GM23248 (cell line): ENCODE measurements around the gene HSD17B12. TPM values are rescaled to one million over a fixed set of nuclear protein-coding genes. Genes with fewer than 3 reads are reported as not detected.

Experiments used
- DNase-seq: peaks from one replicate; pipeline ENCODE4 v3.0.0-alpha.2; 2015
- H2AFZ ChIP-seq: fragments of 200-600 bp; sonication (generic); 2 replicates; pipeline ENCODE4 v1.6.1; 2016; ENCODE audit warnings: antibody characterized with exemption
- H3F3A ChIP-seq: fragments of 200-600 bp; sonication (generic); 2 replicates; pipeline ENCODE4 v1.6.1; 2016; ENCODE audit warnings: mild to moderate bottlenecking, antibody characterized with exemption, mixed run types; ENCODE audit not compliant: insufficient read depth
- H3K27ac ChIP-seq: fragments of 200-600 bp; sonication (generic); 2 replicates; pipeline ENCODE4 v1.5.1; 2016; ENCODE audit warnings: mild to moderate bottlenecking
- H3K27me3 ChIP-seq: fragments of 200-600 bp; sonication (generic); replicated peaks from 2 replicates; pipeline ENCODE4 v1.6.1; 2016; ENCODE audit warnings: mild to moderate bottlenecking; ENCODE audit not compliant: insufficient read depth
- H3K36me3 ChIP-seq: fragments of 200-600 bp; sonication (generic); 2 replicates; pipeline ENCODE4 v1.6.1; 2016; ENCODE audit warnings: low read depth, mild to moderate bottlenecking
- H3K4me1 ChIP-seq: fragments of 200-600 bp; sonication (generic); 2 replicates; pipeline ENCODE4 v1.6.1; 2016; ENCODE audit warnings: mild to moderate bottlenecking; ENCODE audit not compliant: insufficient read depth
- H3K4me2 ChIP-seq: fragments of 200-600 bp; sonication (generic); one replicate; pipeline ENCODE4 v1.6.1; 2016; ENCODE audit warnings: mild to moderate bottlenecking; ENCODE audit not compliant: unreplicated experiment
- H3K4me3 ChIP-seq: fragments of 200-600 bp; sonication (generic); 2 replicates; pipeline ENCODE4 v1.5.1; 2016; ENCODE audit warnings: mild to moderate bottlenecking
- H3K79me2 ChIP-seq: fragments of 200-600 bp; sonication (generic); 2 replicates; pipeline ENCODE4 v1.6.1; 2016; ENCODE audit warnings: mild to moderate bottlenecking; ENCODE audit not compliant: insufficient read depth
- H3K9ac ChIP-seq: fragments of 200-600 bp; sonication (generic); 2 replicates; pipeline ENCODE4 v1.6.1; 2016; ENCODE audit warnings: mild to moderate bottlenecking
- H3K9me2 ChIP-seq: fragments of 200-600 bp; sonication (generic); 2 replicates; pipeline ENCODE4 v1.6.1; 2016; ENCODE audit warnings: mixed run types, mild to moderate bottlenecking, moderate library complexity; ENCODE audit not compliant: insufficient read depth
- H3K9me3 ChIP-seq: fragments of 200-600 bp; sonication (generic); one replicate; pipeline ENCODE4 v1.6.1; 2017; ENCODE audit warnings: low read depth
- H4K20me1 ChIP-seq: fragments of 200-600 bp; sonication (generic); 2 replicates; pipeline ENCODE4 v1.6.0; 2016; ENCODE audit not compliant: insufficient read depth
- EZH2 ChIP-seq: fragments of 200-600 bp; sonication (generic); IDR thresholded peaks from 2 replicates; pipeline ENCODE4 v1.6.1; 2018; ENCODE audit warnings: antibody characterized with exemption, mild to moderate bottlenecking; ENCODE audit not compliant: insufficient read depth, poor library complexity, severe bottlenecking
- EZH2phosphoT487 ChIP-seq: fragments of 200-600 bp; sonication (generic); IDR thresholded peaks from 2 replicates; pipeline ENCODE4 v1.6.1; 2018; ENCODE audit warnings: antibody characterized with exemption, moderate library complexity, mild to moderate bottlenecking, low read depth; ENCODE audit not compliant: insufficient read depth
- WGBS, 2 experiments: methylation state at CpG; one replicate each; pipeline ENCODE4 v1.1.6; 2015 to 2017; ENCODE audit warnings: low lambda C conversion rate in 2 of 2, low coverage in 1 of 2; ENCODE audit errors: missing lambda C conversion rate in 2 of 2; 5-methylcytosine and 5-hydroxymethylcytosine counted together
- in situ Hi-C: fragments of 300-500 bp; cut with MboI; formaldehyde crosslinking; loops from 2 replicates; pipeline ENCODE4 v1.15.0; 2020
- polyA plus RNA-seq: library from polyadenylated mRNA; unstranded; fragments of >200 nt; fragmentation: Nextera tagmentation; extraction: Ambion mirVana; gene quantifications from 2 replicates; pipeline ENCODE4 v1.2.1, GENCODE V29; 2016
- total RNA-seq: library from RNA; depleted of rRNA; stranded (reverse); fragments of >200 nt; shearing (Covaris generic); gene quantifications from 2 replicates; pipeline ENCODE4 v1.2.3, GENCODE V29; 2014

HSD17B12 gene
- total and polyA plus RNA-seq, 2 experiments from 2014 or later, result 105 to 113 TPM

DNA sequence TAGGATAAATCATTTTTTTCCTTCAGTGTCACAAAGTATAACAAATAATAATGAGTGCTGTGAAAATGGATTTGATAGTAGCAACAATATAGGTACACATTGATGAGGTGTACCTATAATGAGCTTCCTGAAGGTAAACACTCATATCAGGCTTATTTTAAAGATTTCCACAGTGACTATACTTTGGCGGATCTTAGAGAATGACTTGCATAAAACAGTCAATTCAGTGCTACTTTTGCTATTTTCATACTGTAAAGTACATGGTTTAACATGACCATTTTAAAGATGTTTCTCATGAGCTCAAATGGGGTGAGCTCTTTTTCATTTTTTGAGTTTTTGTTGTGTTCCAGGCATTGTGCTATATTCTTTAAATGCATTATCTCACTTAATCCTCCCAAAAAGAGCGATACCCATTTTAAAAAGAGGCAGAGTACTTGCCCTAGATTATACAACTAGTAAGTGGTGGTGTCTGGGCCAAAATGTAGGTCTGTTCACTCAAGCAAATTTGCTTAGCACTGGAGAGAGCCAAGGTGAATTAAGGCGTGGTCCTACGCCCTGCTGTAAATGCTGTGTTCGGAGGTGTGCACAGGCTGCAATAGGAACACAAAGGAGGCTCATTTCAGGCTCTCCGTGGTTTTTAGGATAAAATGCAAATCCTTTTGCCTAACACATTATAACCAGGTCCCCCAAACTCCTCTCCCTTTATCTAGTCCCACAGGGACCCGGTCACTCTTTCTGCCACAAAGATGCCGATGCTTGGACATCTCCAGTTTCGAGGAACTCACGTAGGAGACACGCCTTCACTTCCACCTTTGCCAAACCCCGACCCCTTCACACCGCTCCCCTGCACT is 199.5 kb downstream of the HSD17B12 start:
- Histone ChIP-seq H3K9me2 (no peaks in the 10 kb centered on the region), H3F3A (no peaks in the 10 kb centered on the region), H3K27me3 (no peaks in the 10 kb centered on the region), H3K9ac (peak overlapping the region; percentile 87), H3K4me1 (peaks cover 13% of the 10 kb centered on the region; the same call in 1 of the 2 replicates), H4K20me1 (no peaks in the 10 kb centered on the region), H2AFZ (peak overlapping the region; percentile 100), H3K27ac (no peak overlapping the region), H3K4me2 (peak overlapping the region; percentile 98), H3K36me3 (peaks cover 22% of the 10 kb centered on the region), H3K9me3 (no peaks in the 10 kb centered on the region), H3K79me2 (peaks cover 20% of the 10 kb centered on the region), H3K4me3 (peak overlapping the region; percentile 95)
- no peak for DNase-seq
- 49 to 50% methylated on average over 13 of the region's 13 CpGs for WGBS, 2 experiments
- no peak for TF ChIP-seq EZH2
- TF ChIP-seq EZH2phosphoT487, result no peak
- in situ Hi-C loops, result no loop called here

DNA sequence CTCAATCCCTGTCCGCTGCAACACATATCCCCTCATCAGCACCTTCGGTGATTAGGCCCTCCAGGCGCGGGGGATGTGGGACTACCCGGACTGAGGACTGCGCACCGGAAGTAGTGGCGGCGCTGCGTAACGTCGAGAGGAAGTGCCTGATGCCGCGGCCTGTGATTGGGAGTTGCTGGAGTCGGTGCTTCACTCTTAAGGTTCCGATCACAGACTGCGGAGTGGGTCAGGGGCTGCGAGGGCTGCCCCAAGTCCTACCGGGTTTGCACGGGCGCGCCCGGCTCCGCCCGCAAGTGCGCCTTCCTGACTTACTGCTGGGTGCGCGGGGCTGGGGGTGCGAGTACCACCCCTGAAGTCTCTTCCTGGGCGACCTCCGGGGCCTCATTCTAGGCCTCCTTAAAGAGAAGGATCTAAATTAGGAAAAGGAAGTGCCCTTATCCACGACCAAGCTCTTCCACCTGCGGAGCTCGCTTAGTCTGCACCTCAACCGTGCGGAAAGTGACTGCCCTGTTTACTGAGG is 200.2 kb downstream of the HSD17B12 start, which contains the start of gene ALKBH3:
ALKBH3 (plus strand) TSS at position 192 of the 520 bp plus-strand sequence. CDS start 1,822 bp downstream, outside the sequence.
- Histone ChIP-seq H3F3A (no peaks in the 10 kb centered on the region), H3K9me3 (no peaks in the 10 kb centered on the region), H4K20me1 (no peaks in the 10 kb centered on the region), H3K4me2 (peak within 1 kb of the TSS; percentile 98), H3K9ac (peak within 1 kb of the TSS; percentile 87), H3K4me3 (peak within 1 kb of the TSS; percentile 95), H2AFZ (peak within 1 kb of the TSS; percentile 100), H3K79me2 (peaks cover 20% of the 10 kb centered on the region), H3K9me2 (no peaks in the 10 kb centered on the region), H3K4me1 (peaks cover 13% of the 10 kb centered on the region; the same call in 1 of the 2 replicates), H3K27me3 (no peaks in the 10 kb centered on the region), H3K36me3 (peaks cover 29% of the 10 kb centered on the region), H3K27ac (peak within 1 kb of the TSS; percentile 13; the same call in 1 of the 2 replicates)
- 1 to 2% methylated on average over 31 to 36 of the region's 36 CpGs for WGBS, 2 experiments
- in situ Hi-C loops, result no loop called here
- DNase-seq, result peak; percentile 97
- TF ChIP-seq EZH2, result no peak
- TF ChIP-seq EZH2phosphoT487, result no peak

- Histone ChIP-seq H3K4me3 (no peak overlapping the region), H3K9me2 (no peaks in the 10 kb centered on the region), H3K27me3 (no peaks in the 10 kb centered on the region), H2AFZ (no peak overlapping the region), H3F3A (peaks cover 9% of the 10 kb centered on the region; the same call in 1 of the 2 replicates), H3K79me2 (no peaks in the 10 kb centered on the region), H3K4me2 (no peak overlapping the region), H4K20me1 (no peaks in the 10 kb centered on the region), H3K4me1 (no peaks in the 10 kb centered on the region), H3K36me3 (peaks cover 27% of the 10 kb centered on the region), H3K9me3 (no peaks in the 10 kb centered on the region), H3K9ac (no peak overlapping the region), H3K27ac (no peak overlapping the region)
- WGBS, 2 experiments, result 40 to 43% methylated on average over 3 of the region's 3 CpGs
- no peak for DNase-seq
- in situ Hi-C loops, result loop anchor here (10.0 kb wide), 1 partner anchor 162 kb away; no protein-coding TSS in a partner anchor
- no peak for TF ChIP-seq EZH2phosphoT487
- TF ChIP-seq EZH2, result no peak
Measured at GRCh38 chr11:43892851-43893250, 212.3 kb downstream of the HSD17B12 start.

DNA sequence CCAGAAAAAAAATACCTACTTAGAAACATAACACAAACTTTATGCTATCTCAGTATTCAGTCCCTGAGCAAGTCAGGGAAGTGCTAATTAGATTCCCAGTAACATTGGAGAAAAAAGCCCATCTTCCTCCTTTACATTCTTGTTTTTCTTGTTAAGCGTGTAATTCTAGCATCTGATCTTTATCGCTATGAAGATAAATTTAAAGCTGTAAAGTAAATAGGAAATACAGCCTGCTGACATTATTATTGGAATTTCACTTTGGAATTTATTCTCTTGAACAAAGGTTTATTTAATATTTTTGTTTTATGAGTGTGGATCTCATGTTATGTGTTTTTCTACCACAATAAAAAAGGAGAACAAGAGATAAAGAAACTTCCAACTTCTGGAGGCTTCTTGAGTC is 214.0 kb downstream of the HSD17B12 start:
- Histone ChIP-seq H2AFZ (no peak overlapping the region), H3K4me2 (no peak overlapping the region), H3K9me2 (no peaks in the 10 kb centered on the region), H3K9ac (no peak overlapping the region), H3K9me3 (no peaks in the 10 kb centered on the region), H4K20me1 (no peaks in the 10 kb centered on the region), H3K4me3 (no peak overlapping the region), H3K27me3 (no peaks in the 10 kb centered on the region), H3K27ac (no peak overlapping the region), H3K36me3 (peaks cover 29% of the 10 kb centered on the region), H3K79me2 (no peaks in the 10 kb centered on the region), H3K4me1 (no peaks in the 10 kb centered on the region), H3F3A (peaks cover 3% of the 10 kb centered on the region; the same call in 1 of the 2 replicates)
- WGBS, 2 experiments, result 77 to 83% methylated on average over 2 of the region's 2 CpGs
- no peak for DNase-seq
- TF ChIP-seq EZH2 (no peak), EZH2phosphoT487 (no peak)
- in situ Hi-C loops, result loop anchor here (10.0 kb wide), 1 partner anchor 160 kb away; no protein-coding TSS in a partner anchor
